ENCODE data around the gene RUVBL2. TPM values are rescaled to one million over a fixed set of nuclear protein-coding genes. Genes with fewer than 3 reads are reported as not detected.

RUVBL2 gene
- total RNA-seq, 1 experiment from 2014 or later: 270 TPM

GRCh38 chr19:48966541-48967345 lies 26.9 kb upstream of the RUVBL2 start:
- Histone ChIP-seq H3K9me2 (ENCODE audit: insufficient read depth) (no peaks in the 10 kb centered on the region), H3K79me2 (ENCODE audit: insufficient read depth, low read length) (peaks cover 16% of the 10 kb centered on the region), H3K27me3 (ENCODE audit: insufficient read depth, low read length) (no peaks in the 10 kb centered on the region), H4K20me1 (ENCODE audit: insufficient read depth) (peaks cover 9% of the 10 kb centered on the region; the same call in 1 of the 2 replicates), H3K27ac (ENCODE audit: low read depth, low read length) (peak overlapping the region; percentile 75), H2AFZ (ENCODE audit: low read depth, low read length, poor library complexity, severe bottlenecking) (no peak overlapping the region), H3K4me3 (replicated peaks in 1 of 2; ENCODE audit: low read depth in 1 of 2, low read length in 2 of 2) (peak overlapping the region; percentile 73 to 84), H3K36me3 (ENCODE audit: control insufficient read depth in 1 of 2, insufficient read depth in 2 of 2, low read length in 2 of 2) (peaks cover 3 to 26% of the 10 kb centered on the region in 2 experiments; a peak in 3 of 4 replicates), H3K4me2 (ENCODE audit: low read length) (peak overlapping the region; percentile 83), H3K9ac (ENCODE audit: low read length) (peak overlapping the region; percentile 78), H3K9me3 (ENCODE audit: control insufficient read depth in 1 of 2, insufficient read depth in 1 of 2, low read depth in 1 of 2, low read length in 2 of 2) (no peaks in the 10 kb centered on the region), H3K4me1 (ENCODE audit: control insufficient read depth in 1 of 2, insufficient read depth in 2 of 2, low read length in 2 of 2) (peaks cover 27 to 54% of the 10 kb centered on the region in 2 experiments)
- POLR2A ChIA-PET: interaction anchor here (0.8 to 2.4 kb wide), 12 partner anchors 9 to 124 kb away, joined by 3 to 9 read pairs (median 3); partner anchors contain the start of genes GYS1, NUCB1, PPP1R15A and RUVBL2
- intact Hi-C loops (cut with micrococcal nuclease): loop anchor here (5.0 kb wide), 1 partner anchor 94 kb away; the partner anchor contains the start of gene PPP1R15A
- CTCF ChIA-PET: interaction anchor here (0.6 to 1.3 kb wide), 3 partner anchors 124 to 179 kb away, joined by 3 to 4 read pairs (median 3); no protein-coding TSS in a partner anchor
- TF ChIP-seq ZBTB33 (IDR thresholded peaks at IDR 0.05; ENCODE audit: extremely low read depth, insufficient replicate concordance, low read length): no peak
- TF ChIP-seq SP1 (IDR thresholded peaks at IDR 0.05; ENCODE audit: low read depth): peak; percentile 19; the same call in 1 of the 2 replicates
- TF ChIP-seq POLR2AphosphoS5 (IDR thresholded peaks at IDR 0.05; ENCODE audit: low read depth, low read length): peak; percentile 57; the same call in 1 of the 2 replicates
- peak; percentile 2; the same call in 1 of the 2 replicates for TF ChIP-seq JUND (IDR thresholded peaks at IDR 0.05)
- no peak for DNase-seq (ENCODE audit: low read depth, low spot score)
- no TSS peak for BruUV-seq (replicated peaks)
- no peak for ATAC-seq
- RAD21 ChIA-PET (ENCODE audit: low non-redundant PET in 1 of 2, low total read pairs in 2 of 2, uncharacterized antibody in 2 of 2, unreplicated experiment in 2 of 2): interaction anchor here in 1 of 2 experiments (0.7 kb wide), 1 partner anchor 32 kb away, joined by 3 read pairs; no protein-coding TSS in a partner anchor
